Measurements from ENCODE around the gene CAMSAP1.

DNA sequence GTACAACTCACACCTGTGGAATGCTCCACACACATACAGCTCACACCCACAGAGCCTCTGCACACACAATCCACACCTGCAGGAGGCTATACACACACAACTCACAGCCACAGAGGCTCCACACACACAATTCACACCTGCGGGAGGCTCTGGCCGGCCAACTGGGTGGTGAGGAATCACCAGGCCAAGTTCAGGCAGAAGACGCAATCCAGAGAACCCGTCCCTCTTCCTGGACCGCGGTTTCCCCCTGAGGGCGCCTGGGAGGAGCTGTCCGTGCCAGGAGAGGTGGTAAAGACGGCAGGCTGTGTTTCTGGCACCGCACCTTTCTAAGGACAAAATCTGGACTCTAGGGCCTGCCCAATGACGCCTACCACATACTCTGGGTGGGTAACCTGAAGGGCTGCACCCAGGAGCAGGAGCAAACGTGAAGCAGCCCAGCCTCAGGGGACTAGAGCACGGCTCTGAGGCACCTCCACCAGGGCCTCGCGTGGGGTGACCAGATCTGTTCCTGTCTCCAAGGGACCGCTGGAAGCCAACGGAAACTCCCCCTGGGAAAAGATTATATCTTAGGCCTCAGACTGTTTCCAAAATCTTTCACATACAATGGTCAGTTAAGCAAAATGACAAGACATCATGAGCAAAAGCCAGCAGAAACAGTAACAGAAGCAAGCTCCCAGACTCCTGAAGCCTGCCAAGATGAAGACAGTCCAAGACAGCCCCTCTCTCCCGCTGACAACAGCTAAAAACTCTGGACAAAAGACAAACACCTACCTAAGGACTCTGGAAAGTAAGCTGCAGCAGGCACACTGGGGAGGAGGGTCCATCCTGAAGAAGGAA is 16.9 kb downstream of the CAMSAP1 start:
- TF ChIP-seq POLR2A (IDR thresholded peaks at IDR 0.05; ENCODE audit: low read depth, low read length): no peak
- TF ChIP-seq TAF1 (IDR thresholded peaks at IDR 0.05; ENCODE audit: borderline replicate concordance, low read depth, low read length): no peak
